ENCODE measurements around the gene GNGT1.

Gene GNGT1

GRCh38 chr7:93938293-93938692 lies 31.9 kb downstream of the GNGT1 start:
- DNase-seq (ENCODE audit: low read depth, low spot score): no peak

- DNase-seq (ENCODE audit: low read depth, low spot score): no peak
Observed at GRCh38 chr7:93941945-93942344, 35.6 kb downstream of the GNGT1 start.

- no peak for DNase-seq (ENCODE audit: low read depth, low spot score)
Observed at GRCh38 chr7:93943816-93944540, 37.6 kb downstream of the GNGT1 start.

- DNase-seq (ENCODE audit: low read depth, low spot score): no peak
Observed at GRCh38 chr7:93944673-93945072, 38.3 kb downstream of the GNGT1 start.

- DNase-seq (ENCODE audit: low read depth, low spot score): no peak
Observed at GRCh38 chr7:93945083-93945482, 38.7 kb downstream of the GNGT1 start.

- DNase-seq (ENCODE audit: low read depth, low spot score): no peak
Observed at GRCh38 chr7:93945756-93946535, 39.6 kb downstream of the GNGT1 start.

- DNase-seq (ENCODE audit: low read depth, low spot score): no peak
Observed at GRCh38 chr7:93948106-93948505, 41.7 kb downstream of the GNGT1 start.

GRCh38 chr7:93948873-93949272 lies 42.5 kb downstream of the GNGT1 start:
- no peak for DNase-seq (ENCODE audit: low read depth, low spot score)

GRCh38 chr7:93949423-93949822 lies 43.1 kb downstream of the GNGT1 start:
- DNase-seq (ENCODE audit: low read depth, low spot score): no peak

- DNase-seq (ENCODE audit: low read depth, low spot score): no peak
Observed at GRCh38 chr7:93955304-93955703, 48.9 kb downstream of the GNGT1 start.

- DNase-seq (ENCODE audit: low read depth, low spot score): no peak
Observed at GRCh38 chr7:93957767-93958166, 51.4 kb downstream of the GNGT1 start.

- DNase-seq (ENCODE audit: low read depth, low spot score): no peak
Observed at GRCh38 chr7:93958216-93958615, 51.8 kb downstream of the GNGT1 start.

GRCh38 chr7:93958651-93959050 lies 52.3 kb downstream of the GNGT1 start:
- no peak for DNase-seq (ENCODE audit: low read depth, low spot score)

Data from activated naive CD8-positive, alpha-beta T cell treated with anti-CD3 and anti-CD28 coated beads, Interleukin-2, amount 50 U/mL, for 16 hours (primary cell).